DMS53 (cell line): Measurements from ENCODE around the gene CD300E.

Experiments
- DNase-seq: peaks from one replicate; lab custom pipeline; 2025; lab: John Stamatoyannopoulos, UW

The CD300E gene

GRCh38 chr17:74566132-74566753, 57.3 kb downstream of the CD300E start:
- peak; percentile 66 for DNase-seq

- no peak for DNase-seq
Measured at GRCh38 chr17:74565126-74565525, 58.4 kb downstream of the CD300E start.

- DNase-seq: no peak
Measured at GRCh38 chr17:74563358-74563757, 60.2 kb downstream of the CD300E start.

DNA sequence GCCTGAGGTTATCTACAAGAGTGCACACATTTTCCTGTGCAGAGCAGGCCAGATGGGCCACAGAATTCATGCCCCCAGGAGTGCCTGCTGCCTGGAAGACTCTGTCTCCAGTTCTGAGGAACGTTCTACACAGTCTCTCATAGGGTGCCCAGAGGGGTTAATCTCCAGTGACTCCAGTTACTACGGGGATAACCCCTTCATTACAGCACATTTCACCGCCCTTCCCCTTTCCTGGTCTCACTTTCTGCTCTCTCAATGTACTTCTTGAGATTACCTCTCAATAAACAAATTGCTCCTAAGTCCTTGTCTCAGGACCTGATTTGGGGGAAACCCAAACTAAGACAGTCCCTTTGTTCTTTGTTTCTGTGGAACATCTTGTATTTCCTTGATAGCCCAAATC, 62.0 kb downstream of the CD300E start:
- DNase-seq: no peak
